ENCODE results near the gene CFL2.
"Not testable (repeated sequence)": the region's sequence is repeated elsewhere in the genome, so short reads cannot be mapped to it uniquely, and the experiment has no call there.

CFL2 gene

GRCh38 chr14:34711169-34711568, 3.2 kb downstream of the CFL2 start:
- no peak for DNase-seq

GRCh38 chr14:34710744-34711143, 3.6 kb downstream of the CFL2 start:
- DNase-seq: no peak

DNA sequence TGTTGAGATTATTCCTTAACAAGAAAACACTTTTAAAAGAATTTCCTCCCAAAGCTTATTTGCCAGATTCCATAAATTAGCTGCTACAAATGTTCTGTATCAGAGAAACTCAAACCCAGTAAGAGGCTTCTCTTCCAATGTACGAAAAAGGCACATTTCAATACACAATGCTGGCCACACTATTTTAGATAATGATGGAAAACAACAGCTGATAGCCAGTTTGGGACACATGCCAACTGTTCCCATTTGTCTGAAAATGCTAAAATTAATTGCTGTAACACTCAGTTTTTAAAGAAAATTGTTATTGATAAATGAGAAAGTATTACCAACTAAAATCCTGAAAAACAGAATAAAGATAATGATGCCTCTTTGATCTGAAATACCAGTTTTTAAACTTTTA, 4.4 kb downstream of the CFL2 start:
- DNase-seq: no peak

GRCh38 chr14:34707722-34708121, 6.7 kb downstream of the CFL2 start:
- DNase-seq: no peak

GRCh38 chr14:34701808-34702207, 12.6 kb downstream of the CFL2 start:
- no peak for DNase-seq

DNA sequence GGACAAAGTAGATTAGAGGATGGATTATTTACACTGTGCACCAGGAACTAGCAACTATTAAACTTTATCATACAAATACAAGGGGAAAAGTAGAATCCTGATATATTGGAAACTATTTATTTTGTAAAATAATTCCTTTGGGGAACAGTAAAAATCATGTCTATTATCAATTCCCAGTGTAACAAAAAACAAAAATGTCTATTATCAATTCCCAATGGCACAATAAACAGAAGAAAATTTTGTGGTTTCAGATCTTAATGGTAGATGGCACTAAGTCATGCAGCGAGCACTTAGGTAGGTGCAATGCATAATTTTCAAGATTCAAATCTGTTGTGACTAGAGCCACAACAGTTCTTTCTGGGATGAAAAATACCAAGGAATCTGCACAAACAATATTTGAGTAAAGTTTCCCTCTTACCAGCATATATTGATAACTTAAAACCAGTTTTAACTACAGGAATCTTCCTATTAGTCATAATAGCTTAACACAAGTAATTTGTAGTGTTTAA, 13.7 kb downstream of the CFL2 start:
- DNase-seq: no peak

DNA sequence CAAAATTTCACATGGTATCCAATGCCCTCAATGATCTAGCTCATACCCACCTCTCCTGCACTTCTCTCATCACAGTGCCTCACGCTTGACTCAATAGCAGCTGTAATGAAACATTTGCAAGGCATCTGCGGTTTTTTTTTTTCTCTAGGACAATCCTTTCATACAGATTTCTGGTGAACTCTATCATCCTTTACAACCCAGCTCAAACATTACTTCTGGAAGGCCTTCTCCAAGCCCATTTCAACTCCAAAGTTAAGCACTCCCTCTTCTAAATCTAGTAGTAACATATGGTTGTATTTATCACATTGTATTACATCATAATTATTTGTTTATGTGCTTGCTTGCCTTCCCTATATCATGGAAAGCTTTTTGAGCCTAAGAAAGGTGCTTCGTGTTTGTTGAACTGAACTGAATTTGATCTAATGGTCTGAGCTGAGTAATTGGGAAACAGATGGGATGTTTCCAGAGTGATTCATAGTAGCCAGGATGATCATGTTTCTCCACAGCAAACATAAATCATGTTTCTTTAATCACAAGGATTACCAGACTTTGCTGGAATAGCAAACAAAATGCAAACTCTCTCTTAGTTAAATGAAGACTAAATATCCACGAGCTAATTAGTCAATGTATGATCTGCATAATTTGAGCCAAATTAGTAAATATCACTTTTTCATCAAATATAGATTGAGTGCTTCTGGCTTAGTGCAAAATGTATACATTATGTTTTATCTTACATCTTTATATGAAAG, 14.3 kb downstream of the CFL2 start:
- no peak for DNase-seq

DNA sequence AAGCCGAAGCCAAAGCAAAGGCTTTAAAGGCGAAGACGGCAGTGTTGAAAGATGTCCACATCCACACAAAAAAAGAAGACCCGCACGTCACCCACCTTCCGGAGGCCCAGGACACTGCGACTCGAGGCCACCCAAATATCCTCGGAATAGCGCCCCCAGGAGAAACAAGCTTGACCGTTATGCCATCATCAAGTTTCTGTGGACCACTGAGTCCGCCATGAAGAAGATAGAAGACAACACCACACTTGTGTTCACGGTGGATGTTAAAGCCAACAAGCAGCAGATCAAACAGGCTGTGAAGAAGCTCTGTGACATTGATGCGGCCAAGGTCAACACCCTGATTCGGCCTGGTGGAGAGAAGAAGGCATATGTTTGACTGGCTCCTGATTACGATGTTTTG, 20.2 kb downstream of the CFL2 start:
- DNase-seq: not testable (repeated sequence)

GRCh38 chr14:34693228-34693939, 21.0 kb downstream of the CFL2 start:
- no peak for DNase-seq

GRCh38 chr14:34692898-34693227, 21.5 kb downstream of the CFL2 start:
- DNase-seq: no peak

- no peak for DNase-seq
These were observed 22.0 kb downstream of the CFL2 start for GRCh38 chr14:34692348-34692747.

- no peak for DNase-seq
These were observed 23.2 kb downstream of the CFL2 start for GRCh38 chr14:34691206-34691605.

- DNase-seq: no peak
These were observed 25.8 kb downstream of the CFL2 start for GRCh38 chr14:34688470-34689206.

- no peak for DNase-seq
These were observed 28.5 kb downstream of the CFL2 start for GRCh38 chr14:34685819-34686428.

DNA sequence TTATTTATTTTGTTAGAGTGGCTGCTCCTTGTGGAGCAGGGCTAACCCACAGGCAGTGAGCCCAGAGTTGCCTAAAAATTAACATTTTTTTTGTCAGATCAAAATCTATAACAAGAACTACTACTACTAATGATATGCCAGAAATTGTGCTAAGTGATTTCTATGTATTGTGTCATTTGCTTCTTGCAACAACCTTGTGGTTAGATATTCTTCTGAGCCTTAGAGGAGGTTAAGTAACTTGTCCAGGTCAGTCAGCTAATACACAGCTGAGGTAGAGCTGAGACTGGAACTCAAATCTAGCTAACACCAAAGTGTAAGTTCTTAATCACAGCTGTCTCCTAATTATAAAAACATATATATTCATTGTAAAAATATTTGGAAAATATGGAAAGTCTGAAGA, 29.8 kb downstream of the CFL2 start:
- no peak for DNase-seq

GRCh38 chr14:34682787-34683321, 31.5 kb downstream of the CFL2 start:
- no peak for DNase-seq

DNA sequence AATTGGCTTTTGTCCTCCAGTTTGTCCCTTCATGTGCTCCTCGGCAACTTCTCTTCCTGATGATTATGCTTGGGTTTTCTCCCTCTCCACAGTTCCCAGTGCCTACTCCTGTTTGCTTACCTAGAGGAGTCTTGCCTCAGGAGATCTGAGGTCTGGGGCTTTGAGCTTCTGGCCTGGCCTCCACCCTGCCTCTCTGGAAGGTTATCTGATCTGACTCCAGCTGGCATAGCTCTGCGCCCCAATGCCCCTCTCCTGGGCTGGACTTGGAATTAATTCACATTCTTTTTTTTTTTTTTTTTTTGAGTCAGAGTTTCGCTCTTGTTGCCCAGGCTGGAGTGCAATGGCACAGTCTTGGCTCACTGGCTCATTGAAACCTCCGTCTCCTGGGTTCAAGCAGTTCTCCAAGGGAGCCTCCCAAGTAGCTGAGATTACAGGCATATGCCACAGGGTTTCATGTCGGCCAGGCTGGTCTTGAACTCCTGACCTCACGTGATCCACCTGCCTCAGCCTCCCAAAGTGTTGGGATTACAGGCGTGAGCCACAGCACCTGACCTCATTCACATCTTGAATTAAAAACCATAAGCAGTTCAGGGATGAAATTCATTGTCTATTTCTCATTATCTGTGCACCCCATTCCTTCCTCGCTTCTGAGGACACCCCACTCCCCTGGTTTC, 33.5 kb downstream of the CFL2 start:
- no peak for DNase-seq

- DNase-seq: no peak
These were observed 35.7 kb downstream of the CFL2 start for GRCh38 chr14:34678735-34679134.

- no peak for DNase-seq
These were observed 36.1 kb downstream of the CFL2 start for GRCh38 chr14:34678306-34678705.

DNA sequence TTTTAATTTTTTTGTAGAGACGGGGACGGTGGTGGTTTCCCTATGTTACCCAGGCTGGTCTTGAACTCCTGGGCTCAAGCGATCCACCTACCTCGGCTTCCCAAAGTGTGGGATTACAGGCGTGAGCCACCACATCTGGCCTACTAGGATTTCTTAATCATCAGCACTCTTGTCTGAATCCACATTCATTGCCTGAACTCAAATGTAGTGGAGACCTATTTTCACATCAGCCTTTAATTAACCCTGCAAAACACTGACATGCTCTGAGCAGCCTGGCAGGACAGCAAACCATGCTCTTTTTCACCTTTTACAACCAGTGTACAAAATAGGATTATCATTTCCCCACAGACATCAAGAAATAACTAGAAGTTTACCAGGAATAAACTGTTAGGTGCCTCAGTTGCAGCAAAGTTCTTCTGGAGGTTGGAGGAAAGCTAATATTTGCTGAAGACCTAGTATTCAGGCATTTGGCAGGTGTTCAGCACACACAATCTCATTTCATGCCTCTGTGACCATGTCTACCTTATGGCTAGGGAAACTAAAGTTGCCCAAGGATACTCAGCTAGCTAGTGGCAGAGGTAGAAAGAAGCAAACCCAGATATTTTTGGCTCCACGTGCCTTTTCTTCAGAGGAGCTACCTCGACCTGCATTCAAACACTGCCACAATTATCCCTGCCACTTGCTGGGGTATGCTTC, 37.7 kb downstream of the CFL2 start:
- DNase-seq: no peak

DNA sequence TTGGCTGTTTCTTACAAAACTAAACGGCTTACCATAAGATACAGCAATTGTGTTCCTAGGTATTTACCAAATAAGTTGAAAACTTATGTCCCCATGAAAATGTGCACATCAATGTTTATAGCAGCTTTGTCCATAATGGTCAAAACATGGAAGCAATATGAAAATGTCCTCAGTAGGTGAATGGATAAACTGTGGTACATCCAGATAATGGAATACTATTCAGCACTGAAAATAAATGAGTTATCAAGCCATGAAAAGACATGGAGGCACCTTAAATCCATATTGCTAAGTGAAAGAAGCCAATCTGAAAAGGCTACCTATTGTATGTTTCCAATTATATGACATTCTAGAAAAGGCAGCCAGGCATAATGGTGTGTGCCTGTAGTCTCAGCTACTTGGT, 40.7 kb downstream of the CFL2 start:
- DNase-seq: no peak

GRCh38 chr14:34671716-34672115, 42.7 kb downstream of the CFL2 start:
- no peak for DNase-seq

All from NCI-H187 treated with DMSO at 0.1 percent for 48 hours (cell line).